TTC549 (cell line): ENCODE measurements around the gene ORM2.

ENCODE experiments used
- FAIRE-seq: peaks from 2 replicates; lab custom pipeline; 2012; peaks lifted over from hg19 to GRCh38; lab: Jason Lieb, UNC

Gene ORM2

GRCh38 chr9:114350636-114351401, 21.1 kb downstream of the ORM2 start:
- FAIRE-seq = no peak

- no peak for FAIRE-seq
Measured at GRCh38 chr9:114351932-114352331, 22.3 kb downstream of the ORM2 start.

DNA sequence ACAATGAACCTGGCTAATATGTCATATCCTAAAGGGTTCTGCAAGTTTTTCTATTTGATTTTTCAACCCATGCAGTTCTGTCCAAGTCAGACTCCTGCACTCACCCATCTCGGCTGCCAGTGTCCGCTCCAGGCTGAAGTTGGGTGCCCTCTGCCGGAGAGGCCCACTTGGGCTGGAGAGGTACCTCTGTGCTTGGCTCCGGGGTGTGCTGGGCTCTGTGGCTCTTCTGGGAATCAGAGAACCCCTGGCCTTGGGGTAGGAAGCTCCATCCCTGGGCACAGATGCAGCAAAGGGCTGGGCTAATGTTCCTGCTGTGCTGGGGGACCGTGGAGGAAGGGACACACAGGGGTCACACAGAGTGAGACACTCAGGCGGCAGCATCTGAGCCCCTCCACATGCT, 26.2 kb downstream of the ORM2 start:
- FAIRE-seq = no peak

- FAIRE-seq = no peak
Measured at GRCh38 chr9:114356792-114357191, 27.1 kb downstream of the ORM2 start.

- FAIRE-seq = no peak
Measured at GRCh38 chr9:114357360-114357759, 27.7 kb downstream of the ORM2 start.

- no peak for FAIRE-seq
Measured at GRCh38 chr9:114357911-114358328, 28.3 kb downstream of the ORM2 start.

DNA sequence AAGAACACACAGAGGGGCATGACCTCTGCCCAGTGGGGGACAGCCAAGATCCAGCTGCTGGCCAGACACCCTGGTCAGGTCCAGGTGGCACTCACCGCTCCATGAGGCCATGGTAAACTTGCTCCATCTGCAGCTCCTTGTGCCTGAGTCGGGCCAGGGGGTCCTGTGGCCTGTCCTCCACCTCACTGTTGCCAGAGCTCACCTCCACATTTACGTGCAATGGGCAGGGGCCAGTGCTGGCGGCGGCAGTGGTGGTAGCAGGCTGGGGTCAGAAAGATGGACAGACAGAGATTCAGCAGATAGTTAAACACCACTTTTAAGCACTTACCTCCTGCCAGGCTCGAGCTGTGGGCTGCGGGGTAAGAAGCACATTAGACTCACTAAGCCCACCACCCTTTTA, 30.1 kb downstream of the ORM2 start:
- no peak for FAIRE-seq

- no peak for FAIRE-seq
Measured at GRCh38 chr9:114361542-114361941, 31.9 kb downstream of the ORM2 start.

GRCh38 chr9:114362394-114362793, 32.7 kb downstream of the ORM2 start:
- FAIRE-seq = no peak

GRCh38 chr9:114363424-114363823, 33.8 kb downstream of the ORM2 start:
- no peak for FAIRE-seq

DNA sequence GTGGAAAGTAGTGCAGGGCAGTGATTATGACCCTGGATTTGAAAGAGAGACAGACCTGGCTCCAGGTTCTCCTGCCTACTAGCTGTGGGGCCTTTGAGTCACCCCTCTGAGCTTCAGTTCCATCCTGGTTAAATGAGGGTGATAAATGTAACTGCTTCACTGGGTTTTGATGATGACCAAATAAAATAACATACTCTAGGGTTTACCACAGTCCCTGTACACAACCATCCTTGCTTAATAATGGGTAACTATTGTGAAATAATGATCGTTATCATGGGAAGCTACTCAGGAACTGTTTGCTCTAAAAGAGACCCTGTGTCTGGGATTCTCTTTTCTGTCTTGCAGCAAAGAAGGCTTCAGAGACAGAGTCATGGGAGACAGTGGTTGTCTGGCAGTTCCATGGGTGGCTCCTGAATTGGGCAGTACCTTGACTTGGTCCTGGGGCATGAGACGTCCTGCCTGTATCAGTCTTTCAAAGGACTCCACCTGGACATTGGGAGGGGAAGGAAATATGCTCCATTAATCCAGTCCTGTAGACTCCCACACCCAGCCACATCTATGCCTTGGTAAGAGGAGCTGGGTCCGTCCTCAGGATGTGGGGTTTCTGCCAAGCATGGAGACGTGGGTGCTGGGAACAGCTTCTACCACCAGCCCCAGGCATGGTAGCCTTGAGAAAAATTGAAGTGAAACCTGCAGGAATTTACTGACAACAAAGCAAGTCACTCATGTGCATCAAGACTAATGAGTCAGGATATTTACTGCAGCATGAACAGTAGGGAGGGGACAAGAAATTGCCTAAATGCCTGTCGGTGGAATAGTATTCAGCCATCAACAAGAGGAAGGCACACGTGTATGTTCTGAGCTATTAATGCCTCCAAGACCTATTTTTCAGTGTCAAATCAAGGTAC, 34.7 kb downstream of the ORM2 start:
- FAIRE-seq = no peak

- no peak for FAIRE-seq
Measured at GRCh38 chr9:114365194-114365593, 35.5 kb downstream of the ORM2 start.

- FAIRE-seq = no peak
Measured at GRCh38 chr9:114366334-114367128, 36.9 kb downstream of the ORM2 start.

DNA sequence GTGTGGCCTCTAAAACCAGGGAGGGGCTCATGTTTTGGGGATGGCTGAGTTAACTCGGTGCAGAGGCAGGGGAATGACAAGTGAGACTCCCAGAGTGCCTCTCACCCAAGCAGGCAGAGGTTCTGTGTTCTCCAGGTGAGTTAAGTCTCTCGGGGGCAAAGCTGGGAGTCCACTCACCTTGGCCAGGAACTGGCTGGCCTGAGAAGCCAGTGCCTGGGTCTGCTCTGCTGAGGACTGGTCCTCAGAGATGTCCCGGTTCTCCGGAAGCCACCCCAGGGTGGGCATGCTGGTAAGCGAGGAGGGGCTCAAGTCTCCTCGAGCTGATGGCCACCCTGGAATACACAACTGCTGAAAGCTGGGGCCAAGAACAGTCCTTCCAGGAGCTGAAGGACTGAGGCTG, 37.7 kb downstream of the ORM2 start:
- no peak for FAIRE-seq

DNA sequence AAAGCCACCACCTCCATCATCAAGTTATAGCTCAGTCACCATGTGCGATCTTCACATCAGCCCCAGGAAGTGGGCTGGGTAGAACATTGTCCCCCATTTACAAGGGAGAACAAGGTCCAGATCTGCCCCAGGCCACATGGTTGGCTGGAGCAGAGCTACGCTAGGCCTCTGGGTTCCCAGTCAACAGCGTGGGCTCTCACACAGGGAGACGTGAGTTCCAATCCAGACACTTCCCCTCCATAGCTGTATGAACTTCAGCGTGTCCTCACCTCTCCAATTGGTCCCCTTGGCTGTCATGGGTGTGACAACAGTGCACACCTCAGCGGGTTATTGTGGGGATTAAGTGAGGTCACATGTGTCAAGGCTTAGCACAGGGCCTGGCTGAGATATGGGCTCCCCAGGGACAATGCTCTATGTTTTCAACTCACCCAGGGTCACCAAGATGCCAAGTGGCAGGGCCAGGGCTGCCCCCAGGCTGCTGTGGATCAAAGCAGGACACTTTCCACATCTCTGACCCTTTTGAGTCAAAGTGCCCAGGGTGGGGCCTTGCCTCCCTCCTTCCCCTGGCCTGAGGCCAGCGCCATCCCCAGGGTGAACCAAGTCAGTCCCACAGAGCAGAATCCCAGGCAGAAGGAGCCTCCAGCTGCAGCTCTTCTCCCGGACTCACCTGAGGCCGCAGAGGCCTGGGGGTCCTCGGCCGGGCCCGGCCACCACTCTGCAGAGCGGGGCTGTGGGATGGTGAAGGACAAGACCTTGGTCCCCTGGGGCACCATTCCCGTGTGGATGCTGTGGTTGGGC, 38.3 kb downstream of the ORM2 start:
- no peak for FAIRE-seq

- FAIRE-seq = no peak
Measured at GRCh38 chr9:114369216-114370130, 39.8 kb downstream of the ORM2 start.

GRCh38 chr9:114370251-114370967, 40.7 kb downstream of the ORM2 start:
- FAIRE-seq = no peak

DNA sequence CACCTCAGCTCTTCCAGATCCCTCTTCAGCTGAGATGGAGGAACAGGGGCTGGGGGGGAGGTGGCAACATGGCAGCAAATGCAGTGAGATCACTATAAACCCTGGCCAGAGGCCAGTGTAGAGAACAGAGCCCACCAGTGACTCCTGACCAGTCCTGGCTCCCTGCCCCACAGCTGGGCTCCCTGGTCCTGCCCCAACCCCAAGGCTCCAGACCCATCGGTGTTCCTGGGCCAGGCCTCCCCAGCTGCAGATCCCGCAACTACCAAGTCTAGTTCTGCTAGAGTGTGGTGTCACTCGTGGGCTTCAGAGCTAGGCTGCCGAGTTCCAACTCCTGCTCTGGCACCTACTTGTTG, 41.3 kb downstream of the ORM2 start:
- no peak for FAIRE-seq

DNA sequence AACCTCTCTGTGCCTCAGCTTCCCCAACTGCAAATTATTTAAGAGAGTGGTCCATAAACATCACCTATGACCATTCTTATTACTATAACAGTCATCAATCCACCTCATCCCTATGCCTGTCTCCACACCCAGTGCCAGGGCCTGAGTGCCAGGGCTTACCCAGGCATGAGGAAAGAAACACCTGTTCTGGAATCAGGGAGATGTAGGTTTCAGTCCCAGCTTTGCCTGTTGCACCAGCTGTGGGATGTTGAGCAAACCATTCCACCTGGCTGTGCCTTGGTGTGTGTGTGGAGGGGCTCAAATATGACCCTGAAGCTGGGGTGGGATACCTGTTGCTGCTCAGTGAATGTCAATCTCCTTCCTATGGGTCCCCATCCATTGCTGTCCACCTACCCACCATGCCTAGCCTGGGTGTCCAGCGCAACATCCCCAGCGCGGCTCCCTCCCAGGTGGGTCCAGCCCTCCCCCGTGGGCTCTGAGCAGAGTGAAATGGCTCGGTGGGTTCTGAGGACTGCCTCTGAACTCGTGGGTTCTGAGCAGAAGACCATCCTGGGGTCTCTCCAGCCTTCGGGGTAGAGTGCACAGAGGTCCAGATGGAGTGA, 41.8 kb downstream of the ORM2 start:
- FAIRE-seq = no peak
